Mesendoderm (in vitro differentiated cells): ENCODE measurements around the gene CYP2U1. TPM values are rescaled to one million over a fixed set of nuclear protein-coding genes. Genes with fewer than 3 reads are reported as not detected.

Experiments
- DNase-seq: peaks from one replicate; pipeline ENCODE4 v3.0.0; 2013
- H2AK5ac ChIP-seq: 2 replicates; pipeline ENCODE4 v1.6.1; 2013; ENCODE audit warnings: low read length, inconsistent platforms
- H2BK120ac ChIP-seq: 2 replicates; pipeline ENCODE4 v1.6.1; 2013; ENCODE audit warnings: low read depth, mild to moderate bottlenecking, low read length, moderate library complexity, mixed read lengths
- H2BK15ac ChIP-seq: replicated peaks from 2 replicates; pipeline ENCODE4 v1.6.1; 2013; ENCODE audit warnings: low read depth, mild to moderate bottlenecking, moderate library complexity
- H2BK5ac ChIP-seq: 2 replicates; pipeline ENCODE4 v1.6.1; 2013; ENCODE audit warnings: low read length, inconsistent platforms
- H3K18ac ChIP-seq: 2 replicates; pipeline ENCODE4 v1.6.1; 2013; ENCODE audit warnings: mild to moderate bottlenecking, low read length, mixed read lengths
- H3K23ac ChIP-seq: one replicate; pipeline ENCODE4 v1.6.1; 2013; ENCODE audit warnings: low read length
- H3K27ac ChIP-seq: 2 replicates; pipeline ENCODE4 v1.5.1; 2013; ENCODE audit warnings: low read depth, mild to moderate bottlenecking, inconsistent platforms, low read length, moderate library complexity
- H3K27me3 ChIP-seq: 2 replicates; pipeline ENCODE4 v1.6.1; 2013; ENCODE audit warnings: low read length, control low read depth, mild to moderate bottlenecking, inconsistent platforms; ENCODE audit not compliant: insufficient read depth, poor library complexity
- H3K36me3 ChIP-seq: 2 replicates; pipeline ENCODE4 v1.6.1; 2013; ENCODE audit warnings: low read length, inconsistent platforms; ENCODE audit not compliant: control insufficient read depth, insufficient read depth
- H3K4ac ChIP-seq: one replicate; pipeline ENCODE4 v1.6.1; 2013; ENCODE audit warnings: low read depth, mild to moderate bottlenecking, low read length, moderate library complexity
- H3K4me1 ChIP-seq: 2 replicates; pipeline ENCODE4 v1.6.1; 2013; ENCODE audit warnings: low read depth, low read length, inconsistent platforms; ENCODE audit not compliant: control insufficient read depth
- H3K4me2 ChIP-seq: 2 replicates; pipeline ENCODE4 v1.6.1; 2013; ENCODE audit warnings: low read length
- H3K4me3 ChIP-seq: 2 replicates; pipeline ENCODE4 v1.5.1; 2013; ENCODE audit warnings: mild to moderate bottlenecking, low read length
- H3K56ac ChIP-seq: one replicate; pipeline ENCODE4 v1.6.1; 2013; ENCODE audit warnings: low read length
- H3K79me1 ChIP-seq: 2 replicates; pipeline ENCODE4 v1.6.1; 2013; ENCODE audit warnings: low read length, inconsistent platforms
- H3K79me2 ChIP-seq: 2 replicates; pipeline ENCODE4 v1.6.1; 2013; ENCODE audit warnings: mild to moderate bottlenecking, low read length; ENCODE audit not compliant: control insufficient read depth, insufficient read depth
- H3K9ac ChIP-seq: 2 replicates; pipeline ENCODE4 v1.6.1; 2013; ENCODE audit warnings: low read length, inconsistent platforms
- H4K5ac ChIP-seq: one replicate; pipeline ENCODE4 v1.6.1; 2013; ENCODE audit warnings: low read length
- H4K8ac ChIP-seq: one replicate; pipeline ENCODE4 v1.6.1; 2013; ENCODE audit warnings: low read depth, mild to moderate bottlenecking, control low read depth, low read length, moderate library complexity
- WGBS: extraction: QIAGEN DNeasy Blood & Tissue Kit; methylation state at CpG from one replicate; pipeline ENCODE4 v1.1.7; 2013; ENCODE audit warnings: low lambda C conversion rate, missing lambda C conversion rate; ENCODE audit not compliant: insufficient coverage; ENCODE audit errors: extremely low coverage; 5-methylcytosine and 5-hydroxymethylcytosine counted together
- polyA plus RNA-seq, 2 experiments: library from polyadenylated mRNA; stranded (reverse); fragments of 200-250 nt; gene quantifications; one replicate each; pipeline ENCODE4 v1.2.3, GENCODE V29; 2013

The CYP2U1 gene
- 1.4 TPM for polyA plus RNA-seq (2013, experiment 1 of 2)
- polyA plus RNA-seq (2013, experiment 2 of 2) = 1.3 TPM

GRCh38 chr4:107930821-107931774 lies at the start of gene CYP2U1:
TSS of gene CYP2U1 (plus strand) at chr4:107931549. CDS start at chr4:107931644, 95 bp downstream.
- no peak within 1 kb of the TSS for H2BK5ac ChIP-seq
- H3K9ac ChIP-seq = peak within 1 kb of the TSS; percentile 69
- WGBS = no CpG with 5 or more reads among the region's 78 CpGs
- peak within 1 kb of the TSS; percentile 29 for H3K4me3 ChIP-seq
- DNase-seq = peak; percentile 92
- H4K5ac ChIP-seq = no peak within 1 kb of the TSS
- no peak within 1 kb of the TSS for H3K18ac ChIP-seq
- H3K27ac ChIP-seq = no peak within 1 kb of the TSS
- H3K4me1 ChIP-seq = no peaks in the 10 kb centered on the region
- peak within 1 kb of the TSS; percentile 69 for H3K56ac ChIP-seq
- H2BK120ac ChIP-seq = no peak within 1 kb of the TSS
- H2AK5ac ChIP-seq = no peak within 1 kb of the TSS
- no peaks in the 10 kb centered on the region for H3K36me3 ChIP-seq
- no peak within 1 kb of the TSS for H2BK15ac ChIP-seq
- H3K4ac ChIP-seq = no peak within 1 kb of the TSS
- H4K8ac ChIP-seq = no peak within 1 kb of the TSS
- peak within 1 kb of the TSS; percentile 69 for H3K4me2 ChIP-seq
- no peaks in the 10 kb centered on the region for H3K79me2 ChIP-seq
- H3K27me3 ChIP-seq = peaks cover 1% of the 10 kb centered on the region
- peak within 1 kb of the TSS; percentile 29 for H3K23ac ChIP-seq
- no peaks in the 10 kb centered on the region for H3K79me1 ChIP-seq

GRCh38 chr4:107885865-107886264 lies 45.5 kb upstream of the CYP2U1 start:
- H3K36me3 ChIP-seq = no peaks in the 10 kb centered on the region
- H3K27ac ChIP-seq = no peak overlapping the region
- H2AK5ac ChIP-seq = no peak overlapping the region
- no peaks in the 10 kb centered on the region for H3K79me2 ChIP-seq
- no peak overlapping the region for H3K4me2 ChIP-seq
- H3K18ac ChIP-seq = no peak overlapping the region
- no peak overlapping the region for H3K23ac ChIP-seq
- H3K4me3 ChIP-seq = no peak overlapping the region
- no peak overlapping the region for H3K4ac ChIP-seq
- H2BK5ac ChIP-seq = no peak overlapping the region
- H3K27me3 ChIP-seq = no peaks in the 10 kb centered on the region
- H3K56ac ChIP-seq = no peak overlapping the region
- no peak overlapping the region for H3K9ac ChIP-seq
- no peak overlapping the region for H4K8ac ChIP-seq
- H4K5ac ChIP-seq = no peak overlapping the region
- no peak overlapping the region for H2BK15ac ChIP-seq
- H3K4me1 ChIP-seq = no peaks in the 10 kb centered on the region
- H2BK120ac ChIP-seq = no peak overlapping the region
- no peak for DNase-seq
- no peaks in the 10 kb centered on the region for H3K79me1 ChIP-seq

GRCh38 chr4:107888237-107888636 lies 43.1 kb upstream of the CYP2U1 start:
- no peak overlapping the region for H3K23ac ChIP-seq
- H3K27ac ChIP-seq = no peak overlapping the region
- no peaks in the 10 kb centered on the region for H3K79me2 ChIP-seq
- no peak overlapping the region for H3K4me2 ChIP-seq
- no peaks in the 10 kb centered on the region for H3K27me3 ChIP-seq
- no peaks in the 10 kb centered on the region for H3K36me3 ChIP-seq
- H2AK5ac ChIP-seq = no peak overlapping the region
- no peak overlapping the region for H4K8ac ChIP-seq
- no CpG with 5 or more reads among the region's 2 CpGs for WGBS
- H3K4ac ChIP-seq = no peak overlapping the region
- no peak overlapping the region for H3K9ac ChIP-seq
- DNase-seq = peak; percentile 42
- H4K5ac ChIP-seq = no peak overlapping the region
- H2BK120ac ChIP-seq = no peak overlapping the region
- H2BK5ac ChIP-seq = no peak overlapping the region
- no peak overlapping the region for H3K56ac ChIP-seq
- H3K79me1 ChIP-seq = no peaks in the 10 kb centered on the region
- no peak overlapping the region for H3K4me3 ChIP-seq
- H2BK15ac ChIP-seq = no peak overlapping the region
- no peaks in the 10 kb centered on the region for H3K4me1 ChIP-seq
- no peak overlapping the region for H3K18ac ChIP-seq

- no peak overlapping the region for H3K4me2 ChIP-seq
- DNase-seq = no peak
- no peaks in the 10 kb centered on the region for H3K79me2 ChIP-seq
- no peak overlapping the region for H2AK5ac ChIP-seq
- H4K5ac ChIP-seq = no peak overlapping the region
- H2BK15ac ChIP-seq = no peak overlapping the region
- no peaks in the 10 kb centered on the region for H3K79me1 ChIP-seq
- no peaks in the 10 kb centered on the region for H3K27me3 ChIP-seq
- no peak overlapping the region for H2BK120ac ChIP-seq
- no peak overlapping the region for H4K8ac ChIP-seq
- no peak overlapping the region for H3K23ac ChIP-seq
- H3K18ac ChIP-seq = no peak overlapping the region
- no peak overlapping the region for H3K4ac ChIP-seq
- no peak overlapping the region for H2BK5ac ChIP-seq
- no peaks in the 10 kb centered on the region for H3K36me3 ChIP-seq
- H3K27ac ChIP-seq = no peak overlapping the region
- H3K4me1 ChIP-seq = no peaks in the 10 kb centered on the region
- WGBS = no CpG with 5 or more reads among the region's 2 CpGs
- H3K56ac ChIP-seq = no peak overlapping the region
- no peak overlapping the region for H3K9ac ChIP-seq
- no peak overlapping the region for H3K4me3 ChIP-seq
Measured at GRCh38 chr4:107890779-107891178, 40.6 kb upstream of the CYP2U1 start.

- no peak overlapping the region for H2BK15ac ChIP-seq
- no peak overlapping the region for H3K9ac ChIP-seq
- no peak overlapping the region for H3K27ac ChIP-seq
- no peak overlapping the region for H3K4me3 ChIP-seq
- H2AK5ac ChIP-seq = no peak overlapping the region
- no peaks in the 10 kb centered on the region for H3K36me3 ChIP-seq
- H3K4me2 ChIP-seq = no peak overlapping the region
- H3K4me1 ChIP-seq = no peaks in the 10 kb centered on the region
- no peak overlapping the region for H3K18ac ChIP-seq
- no peaks in the 10 kb centered on the region for H3K27me3 ChIP-seq
- H2BK120ac ChIP-seq = no peak overlapping the region
- no peak overlapping the region for H3K4ac ChIP-seq
- no peak overlapping the region for H4K8ac ChIP-seq
- H3K56ac ChIP-seq = no peak overlapping the region
- H2BK5ac ChIP-seq = no peak overlapping the region
- no peak overlapping the region for H4K5ac ChIP-seq
- H3K79me1 ChIP-seq = no peaks in the 10 kb centered on the region
- H3K79me2 ChIP-seq = no peaks in the 10 kb centered on the region
- no peak for DNase-seq
- no peak overlapping the region for H3K23ac ChIP-seq
Measured at GRCh38 chr4:107891299-107891698, 40.0 kb upstream of the CYP2U1 start.
